A673 (cell line): ENCODE data around the gene DSCAM.

Source experiments
- CTCF ChIP-seq: fragments of 300-800, 200-600 bp; sonication (generic); conservative IDR thresholded peaks from 2 replicates; pipeline ENCODE4 v1.5.1; 2017; ENCODE audit warnings: low read depth, mild to moderate bottlenecking, antibody characterized with exemption, low read length, moderate library complexity, mixed read lengths
- EZH2 ChIP-seq: fragments of 200-600 bp; sonication (generic); IDR thresholded peaks from 2 replicates; pipeline ENCODE4 v1.6.1; 2017; ENCODE audit warnings: borderline replicate concordance, low read depth, mild to moderate bottlenecking, mixed read lengths, antibody characterized with exemption, low read length; ENCODE audit not compliant: poor library complexity, severe bottlenecking

GRCh38 chr21:40315626-40316025 lies 531.3 kb downstream of the DSCAM start:
- TF ChIP-seq CTCF (no peak), EZH2 (no peak)
